ENCODE measurements around the gene RDH11.

Gene RDH11

DNA sequence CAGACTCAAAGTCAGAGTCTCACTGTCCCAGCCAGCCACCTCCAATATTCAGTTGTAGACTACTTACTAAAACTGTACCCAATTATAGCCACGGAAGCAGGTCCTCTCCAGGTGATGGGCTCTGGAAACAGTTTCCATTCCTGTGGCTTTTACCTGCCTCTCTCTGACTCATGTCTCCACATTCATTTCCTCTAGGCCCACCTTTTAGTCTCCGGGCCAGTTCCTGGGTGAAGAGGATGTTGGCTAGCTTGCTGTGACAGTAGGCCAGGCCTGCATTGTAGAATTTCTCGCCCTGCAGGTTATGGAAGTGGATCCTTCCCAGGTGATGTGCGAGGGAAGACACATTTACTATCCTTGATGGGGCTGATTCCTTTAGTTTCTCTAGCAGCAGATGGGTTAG is 5.6 kb downstream of the RDH11 start:
- TF ChIP-seq, protein P1, sequence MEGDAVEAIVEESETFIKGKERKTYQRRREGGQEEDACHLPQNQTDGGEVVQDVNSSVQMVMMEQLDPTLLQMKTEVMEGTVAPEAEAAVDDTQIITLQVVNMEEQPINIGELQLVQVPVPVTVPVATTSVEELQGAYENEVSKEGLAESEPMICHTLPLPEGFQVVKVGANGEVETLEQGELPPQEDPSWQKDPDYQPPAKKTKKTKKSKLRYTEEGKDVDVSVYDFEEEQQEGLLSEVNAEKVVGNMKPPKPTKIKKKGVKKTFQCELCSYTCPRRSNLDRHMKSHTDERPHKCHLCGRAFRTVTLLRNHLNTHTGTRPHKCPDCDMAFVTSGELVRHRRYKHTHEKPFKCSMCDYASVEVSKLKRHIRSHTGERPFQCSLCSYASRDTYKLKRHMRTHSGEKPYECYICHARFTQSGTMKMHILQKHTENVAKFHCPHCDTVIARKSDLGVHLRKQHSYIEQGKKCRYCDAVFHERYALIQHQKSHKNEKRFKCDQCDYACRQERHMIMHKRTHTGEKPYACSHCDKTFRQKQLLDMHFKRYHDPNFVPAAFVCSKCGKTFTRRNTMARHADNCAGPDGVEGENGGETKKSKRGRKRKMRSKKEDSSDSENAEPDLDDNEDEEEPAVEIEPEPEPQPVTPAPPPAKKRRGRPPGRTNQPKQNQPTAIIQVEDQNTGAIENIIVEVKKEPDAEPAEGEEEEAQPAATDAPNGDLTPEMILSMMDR (IDR thresholded peaks at IDR 0.05; ENCODE audit: extremely low read depth, insufficient read depth, missing control alignments) = no peak
- no peak for DNase-seq (ENCODE audit: low spot score)
- in situ Hi-C loops (cut with MboI; ENCODE audit: low pct_unique_long_range_greater_than_20kb, low sequenced_read_pairs, unreplicated experiment) = no loop called here

DNA sequence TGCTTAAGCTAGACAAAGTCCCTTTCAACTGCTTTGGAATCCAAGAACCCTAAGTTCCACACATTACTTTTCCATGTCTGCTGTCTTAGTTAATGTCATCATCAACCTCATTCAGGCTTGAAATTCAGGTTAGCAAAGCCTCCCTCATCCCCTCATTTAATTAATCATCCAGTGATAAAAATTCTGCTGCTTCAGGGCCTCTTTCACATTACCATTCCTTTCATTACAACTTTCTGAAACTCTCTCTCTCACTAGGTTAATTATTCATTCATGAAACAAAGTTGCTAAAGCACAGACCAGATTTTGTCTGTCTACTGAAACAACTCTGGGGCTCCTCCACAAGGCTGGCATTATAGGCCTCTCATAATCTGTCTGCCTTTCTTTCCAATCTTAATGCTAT is 11.7 kb downstream of the RDH11 start:
- TF ChIP-seq, protein P1 (IDR thresholded peaks at IDR 0.05; ENCODE audit: extremely low read depth, insufficient read depth, missing control alignments) = no peak
- in situ Hi-C loops (cut with MboI; ENCODE audit: low pct_unique_long_range_greater_than_20kb, low sequenced_read_pairs, unreplicated experiment) = no loop called here
- no peak for DNase-seq (ENCODE audit: low spot score)

DNA sequence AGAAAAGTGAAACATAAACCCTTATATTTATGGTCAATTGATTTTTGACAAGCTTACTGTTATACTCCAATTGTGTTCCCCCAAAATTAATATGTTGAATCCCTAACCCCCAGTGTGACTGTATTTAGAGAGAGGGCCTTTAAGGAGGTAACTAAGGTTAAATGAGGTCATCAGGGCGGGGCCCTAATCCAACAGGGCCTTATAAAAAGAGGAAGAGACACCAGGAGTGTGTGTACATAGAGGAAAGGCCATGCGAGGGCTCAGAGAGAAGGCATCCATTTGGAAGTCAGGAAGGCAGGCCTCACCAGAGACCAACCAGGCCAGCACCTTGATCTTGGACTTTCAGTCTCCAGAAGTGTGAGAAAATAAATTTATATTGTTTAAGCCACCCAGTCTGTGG is 14.6 kb downstream of the RDH11 start:
- TF ChIP-seq, protein P1 (IDR thresholded peaks at IDR 0.05; ENCODE audit: extremely low read depth, insufficient read depth, missing control alignments) = no peak
- no peak for DNase-seq (ENCODE audit: low spot score)
- in situ Hi-C loops (cut with MboI; ENCODE audit: low pct_unique_long_range_greater_than_20kb, low sequenced_read_pairs, unreplicated experiment) = no loop called here

DNA sequence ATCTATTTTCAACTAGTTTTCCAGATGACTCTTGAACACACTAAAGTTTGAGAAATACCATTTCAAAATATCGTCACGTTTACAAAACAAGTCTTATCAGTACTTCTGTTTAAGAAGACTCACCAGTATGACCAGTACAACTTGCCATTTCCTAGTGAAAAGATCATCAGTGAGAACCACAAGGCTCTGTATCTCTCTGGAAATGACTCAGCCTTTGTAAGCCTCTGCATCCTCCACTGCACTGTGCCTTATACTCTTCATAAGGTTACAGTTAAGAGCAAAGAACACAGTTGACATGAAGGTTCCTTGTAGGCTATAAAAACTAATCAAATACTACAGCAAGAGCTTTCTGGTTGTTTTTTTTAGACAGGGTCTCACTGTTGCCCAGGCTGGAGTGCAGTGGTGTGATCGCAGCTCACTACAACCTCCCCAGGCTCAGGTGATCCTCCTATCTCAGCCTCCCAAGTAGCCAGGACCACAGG is 15.4 kb downstream of the RDH11 start:
- TF ChIP-seq, protein P1 (IDR thresholded peaks at IDR 0.05; ENCODE audit: extremely low read depth, insufficient read depth, missing control alignments) = no peak
- in situ Hi-C loops (cut with MboI; ENCODE audit: low pct_unique_long_range_greater_than_20kb, low sequenced_read_pairs, unreplicated experiment) = no loop called here
- DNase-seq (ENCODE audit: low spot score) = peak; percentile 81

DNA sequence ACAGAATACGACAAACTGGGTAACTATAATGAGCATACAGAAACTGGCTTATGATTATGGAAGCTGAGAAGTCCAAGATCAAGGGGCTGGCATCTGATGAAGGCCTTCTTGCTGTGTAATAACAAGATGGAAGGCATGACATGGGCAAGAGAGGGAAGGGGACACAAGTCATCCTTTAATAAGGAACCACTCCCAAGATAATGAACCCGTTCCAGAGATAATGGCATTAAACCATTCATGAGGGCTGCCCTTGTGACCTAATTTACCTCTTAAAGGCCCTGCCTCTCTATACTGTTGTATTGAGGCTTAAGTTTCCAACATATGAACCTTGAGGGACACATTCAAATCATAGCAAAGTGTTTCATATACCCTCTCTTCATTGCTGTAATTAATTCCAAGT is 16.6 kb downstream of the RDH11 start:
- TF ChIP-seq, protein P1 (IDR thresholded peaks at IDR 0.05; ENCODE audit: extremely low read depth, insufficient read depth, missing control alignments) = no peak
- in situ Hi-C loops (cut with MboI; ENCODE audit: low pct_unique_long_range_greater_than_20kb, low sequenced_read_pairs, unreplicated experiment) = no loop called here
- DNase-seq (ENCODE audit: low spot score) = no peak

DNA sequence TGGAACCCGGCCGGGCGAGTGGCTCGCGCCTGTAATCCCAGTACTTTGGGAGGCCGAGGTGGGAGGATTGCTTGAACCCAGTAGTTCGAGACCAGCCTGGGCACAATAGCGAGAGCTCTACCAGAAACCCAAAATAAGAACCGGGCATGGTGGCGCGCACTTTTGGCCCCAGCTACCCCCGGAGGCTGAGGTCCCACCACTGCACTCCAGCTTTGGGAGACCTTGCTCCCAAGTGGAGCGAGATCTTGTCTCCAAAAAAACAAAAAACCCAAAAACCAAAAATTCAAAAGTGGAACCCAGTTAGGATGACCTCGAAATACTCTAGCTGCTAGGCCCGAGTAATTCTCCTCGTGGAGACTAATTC is 20.4 kb downstream of the RDH11 start:
- in situ Hi-C loops (cut with MboI; ENCODE audit: low pct_unique_long_range_greater_than_20kb, low sequenced_read_pairs, unreplicated experiment) = no loop called here
- TF ChIP-seq, protein P1 (IDR thresholded peaks at IDR 0.05; ENCODE audit: extremely low read depth, insufficient read depth, missing control alignments) = no peak
- DNase-seq (ENCODE audit: low spot score) = no peak

Measured in GM13977 (cell line).